CD4-positive, alpha-beta T cell treated with Interleukin-2 at 100 ng/mL for 4 hours (primary cell): Measurements from ENCODE around the gene SNED1.
A peak's percentile ranks its signal among the peaks of the same experiment; 100 is the strongest.

Source experiments
- DNase-seq: peaks from one replicate; pipeline ENCODE4 v3.0.0-alpha.2; 2020; ENCODE audit warnings: low spot score

The SNED1 gene

GRCh38 chr2:241109210-241110088, 111.0 kb downstream of the SNED1 start:
- peak; percentile 34 for DNase-seq

DNA sequence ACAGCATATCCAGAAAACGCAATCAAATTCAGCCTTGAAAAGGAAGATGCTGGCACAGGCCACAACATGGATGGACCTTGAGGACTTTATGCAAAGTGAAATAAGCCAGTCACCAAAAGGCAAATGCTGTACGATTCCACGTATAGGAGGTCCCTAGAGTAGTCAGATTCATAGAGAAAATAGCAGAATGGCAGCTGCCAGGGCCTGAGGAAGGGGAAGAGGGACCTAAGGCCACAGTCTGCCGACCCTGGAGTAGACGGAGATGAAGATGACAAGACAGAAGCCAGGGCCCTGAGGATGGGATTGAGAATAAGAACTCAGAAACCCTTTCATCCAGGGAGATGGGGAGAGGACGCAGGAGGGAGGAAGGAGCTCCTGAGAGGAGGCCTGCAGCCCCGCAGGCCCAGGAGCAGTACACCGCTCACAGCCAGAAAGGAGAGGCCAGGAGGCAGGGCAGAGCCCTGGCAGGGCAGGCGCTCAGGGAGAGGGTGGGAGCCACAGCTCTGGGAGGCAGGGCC, 111.7 kb downstream of the SNED1 start:
- no peak for DNase-seq

- DNase-seq, result no peak
These were observed 112.4 kb downstream of the SNED1 start for GRCh38 chr2:241110607-241111439.

DNA sequence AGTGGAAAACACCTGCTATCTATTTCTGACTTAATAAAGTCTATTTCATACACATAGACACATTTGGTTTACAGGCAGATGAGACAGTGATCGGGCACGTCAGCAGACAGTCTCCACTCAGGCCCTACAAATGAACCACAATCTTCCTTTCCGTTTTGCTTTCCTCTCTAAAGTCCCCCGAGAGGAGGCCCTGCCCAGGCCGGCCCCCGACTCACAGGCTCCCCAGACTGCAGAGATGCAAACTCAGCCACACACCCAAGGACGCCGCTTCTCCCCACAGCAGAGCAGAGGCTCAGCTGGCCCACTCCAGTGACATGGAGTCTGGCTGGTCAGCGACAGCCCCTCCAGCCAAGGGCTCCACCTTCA, 113.0 kb downstream of the SNED1 start:
- peak; percentile 33 for DNase-seq

GRCh38 chr2:241112046-241112445, 113.6 kb downstream of the SNED1 start:
- DNase-seq, result no peak

- peak; percentile 51 for DNase-seq
These were observed 114.2 kb downstream of the SNED1 start for GRCh38 chr2:241112592-241112991.

DNA sequence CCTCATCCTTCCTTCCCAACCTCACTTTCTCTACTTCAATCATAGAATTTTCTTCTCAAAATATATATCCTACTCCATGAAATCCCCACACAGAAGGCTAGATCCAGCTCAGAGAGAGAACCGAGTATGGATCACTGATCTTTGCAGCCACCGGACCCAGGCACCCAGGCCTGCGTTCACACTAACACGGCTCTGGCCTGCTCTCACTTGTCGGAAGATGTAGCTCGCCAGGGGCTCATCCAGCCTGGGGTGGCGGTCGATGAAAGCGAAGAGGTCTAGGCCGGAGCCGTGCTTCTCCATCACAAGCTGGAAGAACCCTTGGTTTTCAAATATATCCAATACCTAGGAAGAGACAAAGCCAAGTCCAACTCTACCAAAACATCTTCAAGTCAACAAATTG, 116.4 kb downstream of the SNED1 start:
- DNase-seq, result no peak

GRCh38 chr2:241115361-241115760, 116.9 kb downstream of the SNED1 start:
- DNase-seq, result no peak

GRCh38 chr2:241116606-241117560, 118.5 kb downstream of the SNED1 start:
- no peak for DNase-seq

DNA sequence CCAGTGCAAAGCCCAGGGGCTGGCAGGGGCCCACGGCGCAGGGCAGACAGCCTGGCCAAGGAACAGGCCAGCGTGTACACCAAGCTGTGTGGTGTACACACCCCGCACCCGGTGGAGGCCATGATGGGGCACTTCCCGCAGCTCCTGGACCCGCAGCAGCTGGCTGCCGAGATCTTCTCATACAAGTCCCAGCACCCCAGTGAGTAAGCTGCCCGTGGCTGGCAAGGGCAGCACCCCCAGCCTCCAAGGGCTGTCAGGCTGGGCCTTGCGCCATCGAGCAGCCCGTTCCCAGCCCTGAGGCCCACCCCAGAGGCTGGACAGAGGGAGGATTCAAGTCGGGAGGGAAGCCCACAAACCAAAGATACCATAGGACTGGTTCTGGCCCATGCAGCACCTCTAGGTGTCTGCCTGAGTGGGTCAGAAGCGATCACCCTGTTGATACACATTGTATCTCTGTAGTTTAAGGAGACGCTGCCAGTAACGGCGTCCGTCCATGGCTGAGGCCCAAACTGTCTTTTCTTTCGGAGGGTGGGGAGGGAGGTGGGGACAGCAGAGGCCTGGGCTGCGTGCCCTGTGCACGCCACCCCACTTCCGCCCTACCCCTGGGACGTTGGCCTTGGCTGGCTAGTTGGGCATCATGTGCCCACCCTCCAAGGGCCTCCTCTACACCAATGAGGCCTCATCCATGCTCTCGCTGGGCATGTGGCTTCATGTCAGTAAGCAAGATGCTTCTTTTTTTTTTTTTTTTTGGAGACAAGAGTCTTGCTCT, 120.5 kb downstream of the SNED1 start:
- no peak for DNase-seq

GRCh38 chr2:241120440-241120839, 122.0 kb downstream of the SNED1 start:
- DNase-seq, result no peak

DNA sequence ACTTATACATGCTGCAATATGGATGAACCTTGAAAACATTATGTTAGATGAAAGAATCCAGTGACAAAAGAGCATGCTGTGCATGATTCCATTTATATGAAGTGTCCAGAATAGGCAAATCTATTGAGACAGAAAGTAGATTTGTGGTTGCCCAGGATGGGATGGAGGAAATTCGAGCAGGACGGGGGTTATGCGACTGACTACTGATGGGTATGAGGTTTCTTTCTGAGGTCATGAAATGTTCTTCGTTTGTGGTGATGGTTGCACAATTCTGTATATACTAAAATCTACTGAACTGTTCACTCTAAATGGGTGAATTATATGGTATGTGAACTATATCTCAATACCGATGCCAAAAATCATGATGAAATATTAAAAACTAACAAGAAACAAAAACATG, 122.6 kb downstream of the SNED1 start:
- DNase-seq, result no peak

- no peak for DNase-seq
These were observed 124.1 kb downstream of the SNED1 start for GRCh38 chr2:241122376-241123002.

DNA sequence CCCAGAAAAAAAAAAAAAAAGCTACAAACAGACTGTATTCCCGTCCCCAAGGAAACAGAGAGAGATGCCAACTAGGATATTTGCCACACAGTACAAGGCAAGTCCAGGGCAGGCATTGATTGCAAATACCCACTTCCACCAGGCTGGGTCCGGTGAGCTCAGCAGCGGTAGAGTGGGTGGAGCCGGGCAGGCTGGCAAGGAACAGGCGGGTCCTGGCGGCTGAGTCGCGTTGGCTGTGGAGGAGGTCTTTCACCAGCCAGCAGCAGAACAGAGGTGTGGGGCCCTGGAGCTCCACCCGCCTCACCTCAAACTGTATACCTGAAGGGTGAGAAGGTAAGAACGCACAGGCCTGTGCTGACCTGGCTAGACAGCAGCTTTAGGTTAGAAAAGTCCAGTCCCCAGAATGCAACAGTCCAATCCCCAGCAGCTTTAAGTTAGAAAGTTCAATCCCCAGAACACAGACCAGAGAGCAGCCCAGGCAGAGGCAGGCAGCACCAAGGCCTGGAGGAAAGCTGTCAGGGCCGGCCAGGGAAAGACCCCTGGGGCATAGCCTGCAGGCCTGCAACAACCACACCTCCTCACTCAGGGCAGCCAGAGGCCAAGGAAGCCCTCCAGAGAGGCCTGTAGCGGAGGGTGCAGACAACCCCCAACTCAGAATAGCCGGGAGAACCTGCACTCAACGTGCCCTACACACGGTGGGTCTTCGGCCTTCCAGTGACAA, 125.6 kb downstream of the SNED1 start:
- peak; percentile 65 for DNase-seq

DNA sequence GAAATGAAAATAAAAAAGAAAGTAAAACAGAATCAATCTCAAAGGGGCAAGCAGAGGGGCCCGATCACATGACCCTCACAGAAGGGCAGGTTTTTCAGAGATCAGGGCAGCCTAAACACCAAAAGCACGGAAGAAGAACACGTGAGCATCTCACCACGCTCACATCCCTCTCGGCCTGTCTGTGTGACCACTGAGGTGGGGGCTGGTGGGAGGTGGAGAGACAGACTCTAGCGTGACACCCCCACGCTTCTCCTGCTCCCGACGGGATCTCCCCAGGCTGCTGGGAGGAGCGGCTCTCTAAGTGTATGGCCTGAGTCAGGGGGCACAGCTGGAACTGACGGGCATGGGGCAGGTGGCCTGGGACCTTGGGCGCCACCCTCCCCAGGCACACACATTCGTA, 127.2 kb downstream of the SNED1 start:
- peak; percentile 7 for DNase-seq

- DNase-seq, result no peak
These were observed 127.8 kb downstream of the SNED1 start for GRCh38 chr2:241126201-241126611.

GRCh38 chr2:241126771-241127202, 128.4 kb downstream of the SNED1 start:
- no peak for DNase-seq

DNA sequence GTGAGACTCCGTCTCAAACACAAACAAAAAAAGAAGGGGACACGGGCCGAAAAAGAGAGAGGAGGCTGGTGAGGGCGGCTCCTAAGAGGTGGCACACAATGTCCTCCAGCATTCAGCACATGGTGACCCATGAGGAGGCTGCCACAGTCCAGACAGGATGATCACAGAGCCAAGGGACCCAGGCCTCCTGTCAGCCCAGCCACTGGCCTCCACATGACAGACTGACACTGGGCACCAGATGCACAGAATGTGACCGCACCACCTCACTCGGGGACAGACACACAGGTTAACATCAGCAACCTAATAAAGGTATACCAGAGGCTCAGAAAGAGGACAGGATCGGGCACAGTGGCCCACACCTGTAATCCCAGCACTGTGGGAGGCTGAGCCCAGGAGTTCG, 129.8 kb downstream of the SNED1 start:
- DNase-seq, result no peak

DNA sequence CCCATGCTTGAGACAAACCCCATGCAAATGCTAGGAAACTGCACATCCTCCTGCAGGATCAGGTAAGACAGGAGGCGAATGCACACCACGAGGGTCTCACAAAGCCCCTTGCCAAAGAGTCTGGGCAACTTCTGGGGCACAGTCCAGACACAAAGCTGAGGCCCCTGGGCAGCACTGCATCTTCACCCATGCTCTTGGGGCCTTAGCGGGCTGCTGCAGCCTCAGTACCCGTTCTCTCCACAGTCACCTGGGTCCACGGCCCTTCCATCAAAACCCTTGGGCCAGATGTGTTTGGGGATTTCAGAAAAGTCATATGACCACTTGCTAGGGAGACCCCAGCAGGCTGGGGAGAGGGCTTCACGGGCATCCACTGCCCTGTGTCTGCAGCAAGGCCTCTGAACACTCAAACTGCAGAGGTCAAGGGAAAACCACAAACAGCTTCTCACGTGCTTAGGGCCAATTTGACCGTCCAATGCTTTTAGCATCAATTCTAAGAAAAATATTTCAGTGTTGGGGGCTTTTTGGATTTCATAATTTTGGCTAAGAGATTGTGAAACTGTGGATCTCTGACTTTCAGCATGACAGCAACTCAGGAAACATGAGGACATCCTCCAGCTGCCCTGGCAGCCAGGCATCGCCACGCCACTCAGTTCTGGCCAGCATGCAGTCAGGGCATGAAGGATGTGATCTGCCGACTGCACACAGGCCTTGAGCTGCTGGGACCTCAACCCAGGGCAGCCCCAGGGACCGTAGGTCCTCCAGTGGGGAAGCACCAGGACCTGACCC, 130.9 kb downstream of the SNED1 start:
- DNase-seq, result no peak
